Neural progenitor cell (in vitro differentiated cells): Measurements from ENCODE around the gene MACROD2. TPM values are rescaled to one million over a fixed set of nuclear protein-coding genes. Genes with fewer than 3 reads are reported as not detected.

Experiments used
- DNase-seq: peaks from one replicate; pipeline ENCODE4 v3.0.0-alpha.2; 2016; ENCODE audit warnings: low spot score
- H2AFZ ChIP-seq: fragments of 200-600 bp; sonication (generic); replicated peaks from 2 replicates; pipeline ENCODE4 v1.6.1; 2016; ENCODE audit warnings: antibody characterized with exemption
- H3F3A ChIP-seq: fragments of 200-600 bp; sonication (generic); 2 replicates; pipeline ENCODE4 v1.6.1; 2016; ENCODE audit warnings: antibody characterized with exemption, low read depth
- H3K27ac ChIP-seq: fragments of 200-600 bp; sonication (generic); 2 replicates; pipeline ENCODE4 v1.5.1; 2016; ENCODE audit warnings: mild to moderate bottlenecking
- H3K27me3 ChIP-seq: fragments of 200-600 bp; sonication (generic); 2 replicates; pipeline ENCODE4 v1.6.1; 2016; ENCODE audit warnings: mild to moderate bottlenecking, moderate library complexity
- H3K36me3 ChIP-seq: fragments of 200-600 bp; sonication (generic); 2 replicates; pipeline ENCODE4 v1.5.1; 2016
- H3K4me1 ChIP-seq: fragments of 200-600 bp; sonication (generic); 2 replicates; pipeline ENCODE4 v1.6.1; 2016; ENCODE audit warnings: mixed run types
- H3K4me2 ChIP-seq: fragments of 200-600 bp; sonication (generic); 2 replicates; pipeline ENCODE4 v1.6.1; 2016
- H3K4me3 ChIP-seq: fragments of 200-600 bp; sonication (generic); 2 replicates; pipeline ENCODE4 v1.5.1; 2016
- H3K79me2 ChIP-seq: fragments of 200-600 bp; sonication (generic); 2 replicates; pipeline ENCODE4 v1.6.1; 2016; ENCODE audit warnings: low read depth
- H3K9ac ChIP-seq: fragments of 200-600 bp; sonication (generic); 2 replicates; pipeline ENCODE4 v1.6.1; 2016
- H3K9me3 ChIP-seq: fragments of 200-600 bp; sonication (generic); 2 replicates; pipeline ENCODE4 v1.5.1; 2016; ENCODE audit warnings: low read depth
- H4K20me1 ChIP-seq: fragments of 200-600 bp; sonication (generic); 2 replicates; pipeline ENCODE4 v1.6.1; 2016; ENCODE audit warnings: low read depth
- H3K27ac Mint-ChIP-seq: 3 replicates; pipeline ENCODE4 v1.8.0; 2021; ENCODE audit warnings: mixed read lengths
- H3K27me3 Mint-ChIP-seq: 2 replicates; pipeline ENCODE4 v1.8.0; 2022; ENCODE audit warnings: low read depth, mild to moderate bottlenecking, inconsistent platforms, moderate library complexity, mixed read lengths; ENCODE audit not compliant: insufficient read depth
- H3K36me3 Mint-ChIP-seq: 3 replicates; pipeline ENCODE4 v1.8.0; 2021; ENCODE audit warnings: mixed read lengths
- H3K4me1 Mint-ChIP-seq: 3 replicates; pipeline ENCODE4 v1.8.0; 2021; ENCODE audit warnings: mixed read lengths
- H3K4me3 Mint-ChIP-seq: 3 replicates; pipeline ENCODE4 v1.8.0; 2021; ENCODE audit warnings: mild to moderate bottlenecking, moderate library complexity, mixed read lengths
- H3K9me3 Mint-ChIP-seq: 3 replicates; pipeline ENCODE4 v1.8.0; 2020; ENCODE audit warnings: mixed read lengths
- EZH2 ChIP-seq: fragments of 200-600 bp; sonication (generic); IDR thresholded peaks from 2 replicates; pipeline ENCODE4 v1.6.1; 2017; ENCODE audit warnings: antibody characterized with exemption, mild to moderate bottlenecking, moderate library complexity
- EZH2phosphoT487 ChIP-seq: fragments of 200-600 bp; sonication (generic); IDR thresholded peaks from 2 replicates; pipeline ENCODE4 v1.6.1; 2017; ENCODE audit warnings: antibody characterized with exemption
- total RNA-seq: library from RNA; depleted of rRNA; stranded (reverse); fragments of >200 nt; gene quantifications from 2 replicates; pipeline ENCODE4 v1.2.3, GENCODE V29; 2015; ENCODE audit warnings: low replicate concordance
- TF ChIP-seq, protein P1 (sequence below): fragments of 200-600 bp; sonication (generic); IDR thresholded peaks from 2 replicates; pipeline ENCODE4 v1.5.1; 2017; ENCODE audit warnings: antibody characterized with exemption, mild to moderate bottlenecking

MACROD2 gene
- total RNA-seq, 1 donor from 2014 or later: 11.9 TPM

GRCh38 chr20:16083639-16084280, 2088.4 kb downstream of the MACROD2 start:
- no peaks in the 10 kb centered on the region for H3K79me2 ChIP-seq
- H3K4me3 ChIP-seq: no peak overlapping the region
- Mint-ChIP-seq H3K27me3 (no peaks in the 10 kb centered on the region), H3K9me3 (peaks cover 16% of the 10 kb centered on the region), H3K27ac (no peak overlapping the region), H3K36me3 (peaks cover 1% of the 10 kb centered on the region), H3K4me1 (no peaks in the 10 kb centered on the region), H3K4me3 (no peak overlapping the region)
- no peak for DNase-seq
- H3K36me3 ChIP-seq: no peaks in the 10 kb centered on the region
- no peak overlapping the region for H3K9ac ChIP-seq
- H3F3A ChIP-seq: no peaks in the 10 kb centered on the region
- H3K27me3 ChIP-seq: no peaks in the 10 kb centered on the region
- no peak overlapping the region for H3K27ac ChIP-seq
- H4K20me1 ChIP-seq: no peaks in the 10 kb centered on the region
- H3K4me1 ChIP-seq: peaks cover 3% of the 10 kb centered on the region
- TF ChIP-seq EZH2phosphoT487 (no peak), EZH2 (no peak)
- TF ChIP-seq, protein P1, sequence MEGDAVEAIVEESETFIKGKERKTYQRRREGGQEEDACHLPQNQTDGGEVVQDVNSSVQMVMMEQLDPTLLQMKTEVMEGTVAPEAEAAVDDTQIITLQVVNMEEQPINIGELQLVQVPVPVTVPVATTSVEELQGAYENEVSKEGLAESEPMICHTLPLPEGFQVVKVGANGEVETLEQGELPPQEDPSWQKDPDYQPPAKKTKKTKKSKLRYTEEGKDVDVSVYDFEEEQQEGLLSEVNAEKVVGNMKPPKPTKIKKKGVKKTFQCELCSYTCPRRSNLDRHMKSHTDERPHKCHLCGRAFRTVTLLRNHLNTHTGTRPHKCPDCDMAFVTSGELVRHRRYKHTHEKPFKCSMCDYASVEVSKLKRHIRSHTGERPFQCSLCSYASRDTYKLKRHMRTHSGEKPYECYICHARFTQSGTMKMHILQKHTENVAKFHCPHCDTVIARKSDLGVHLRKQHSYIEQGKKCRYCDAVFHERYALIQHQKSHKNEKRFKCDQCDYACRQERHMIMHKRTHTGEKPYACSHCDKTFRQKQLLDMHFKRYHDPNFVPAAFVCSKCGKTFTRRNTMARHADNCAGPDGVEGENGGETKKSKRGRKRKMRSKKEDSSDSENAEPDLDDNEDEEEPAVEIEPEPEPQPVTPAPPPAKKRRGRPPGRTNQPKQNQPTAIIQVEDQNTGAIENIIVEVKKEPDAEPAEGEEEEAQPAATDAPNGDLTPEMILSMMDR: no peak
- H2AFZ ChIP-seq: no peak overlapping the region
- H3K9me3 ChIP-seq: no peaks in the 10 kb centered on the region
- no peak overlapping the region for H3K4me2 ChIP-seq

- Histone ChIP-seq H2AFZ (no peak overlapping the region), H3K36me3 (peaks cover 4% of the 10 kb centered on the region), H3K79me2 (no peaks in the 10 kb centered on the region), H3K4me1 (no peaks in the 10 kb centered on the region), H3K4me3 (no peak overlapping the region), H3K4me2 (no peak overlapping the region), H3K9me3 (peaks cover 4% of the 10 kb centered on the region), H4K20me1 (no peaks in the 10 kb centered on the region), H3F3A (no peaks in the 10 kb centered on the region), H3K27ac (no peak overlapping the region), H3K27me3 (no peaks in the 10 kb centered on the region), H3K9ac (no peak overlapping the region)
- Mint-ChIP-seq H3K4me1 (no peaks in the 10 kb centered on the region), H3K9me3 (peaks cover 3% of the 10 kb centered on the region), H3K27ac (no peak overlapping the region), H3K27me3 (no peaks in the 10 kb centered on the region), H3K4me3 (no peak overlapping the region), H3K36me3 (no peaks in the 10 kb centered on the region)
- no peak for DNase-seq
- TF ChIP-seq EZH2: no peak
- TF ChIP-seq EZH2phosphoT487: no peak
- TF ChIP-seq, protein P1: no peak
Measured at GRCh38 chr20:16095226-16095625, 2099.9 kb downstream of the MACROD2 start.

GRCh38 chr20:16096756-16097326, 2101.5 kb downstream of the MACROD2 start:
- no peaks in the 10 kb centered on the region for H3K36me3 Mint-ChIP-seq
- H3K27me3 Mint-ChIP-seq: no peaks in the 10 kb centered on the region

More at GRCh38 chr20:16096756-16097326, 2101.5 kb downstream of the MACROD2 start:
- H3K4me2 ChIP-seq: no peak overlapping the region
- H3K27me3 ChIP-seq: no peaks in the 10 kb centered on the region
- no peaks in the 10 kb centered on the region for H3K36me3 ChIP-seq
- no peaks in the 10 kb centered on the region for H3F3A ChIP-seq
- no peak overlapping the region for H3K4me3 Mint-ChIP-seq
- no peaks in the 10 kb centered on the region for H3K9me3 Mint-ChIP-seq
- no peak overlapping the region for H3K27ac Mint-ChIP-seq
- no peak for DNase-seq
- TF ChIP-seq EZH2phosphoT487: no peak
- TF ChIP-seq, protein P1: no peak
- no peak for TF ChIP-seq EZH2
- H3K27ac ChIP-seq: no peak overlapping the region
- no peaks in the 10 kb centered on the region for H3K4me1 Mint-ChIP-seq
- no peaks in the 10 kb centered on the region for H3K9me3 ChIP-seq
- no peaks in the 10 kb centered on the region for H4K20me1 ChIP-seq
- H3K4me1 ChIP-seq: no peaks in the 10 kb centered on the region
- H3K4me3 ChIP-seq: no peak overlapping the region
- no peaks in the 10 kb centered on the region for H3K79me2 ChIP-seq
- no peak overlapping the region for H3K9ac ChIP-seq
- H2AFZ ChIP-seq: no peak overlapping the region
